Transverse colon (tissue), 4 donors: ENCODE results near the gene ST6GALNAC5. TPM values are rescaled to one million over a fixed set of nuclear protein-coding genes. Genes with fewer than 3 reads are reported as not detected.

Experiments
- DNase-seq: peaks from one replicate; pipeline ENCODE4 v3.0.0-alpha.2; 2019
- H3K27ac ChIP-seq, 4 donors: fragments of 200-600 bp; sonication (generic); 2 replicates each; pipeline ENCODE4 v1.5.1; 2016 to 2018; ENCODE audit warnings: inconsistent platforms in 4 of 4
- H3K27me3 ChIP-seq: fragments of 200-600 bp; sonication (generic); 2 replicates; pipeline ENCODE4 v1.5.1; 2017; ENCODE audit warnings: inconsistent platforms
- H3K36me3 ChIP-seq, 4 donors: fragments of 200-600 bp; sonication (generic); 2 replicates each; pipeline ENCODE4 v1.5.1; 2017 to 2019; ENCODE audit warnings: inconsistent platforms in 4 of 4
- H3K4me1 ChIP-seq, 4 donors: fragments of 200-600 bp; sonication (generic); 2 replicates each; pipeline ENCODE4 v1.5.1; 2017 to 2020; ENCODE audit warnings: inconsistent platforms in 4 of 4
- H3K4me3 ChIP-seq, 4 donors: fragments of 200-600 bp; sonication (generic); 1 replicate in 1 of 4; 2 replicates in 3 of 4; pipeline versions ENCODE4 v1.5.1 to v1.6.1; 2017 to 2019; ENCODE audit warnings: inconsistent platforms in 4 of 4
- H3K9me3 ChIP-seq, 2 donors: fragments of 200-600 bp; sonication (generic); 2 replicates each; pipeline ENCODE4 v1.5.1; 2017 to 2019; ENCODE audit warnings: inconsistent platforms in 2 of 2
- CTCF ChIP-seq, 5 experiments: fragments of 200-600 bp in 3 of 5; fragments of 450-650 bp in 2 of 5; sonication (generic) in 3 of 5; IDR thresholded peaks; 1 replicate in 2 of 5; 2 replicates in 3 of 5; pipeline ENCODE4 v1.5.1; 2016 to 2017; ENCODE audit warnings: antibody characterized with exemption in 5 of 5, inconsistent platforms in 3 of 5, mild to moderate bottlenecking in 2 of 5, moderate library complexity in 1 of 5
- EP300 ChIP-seq: sonication (generic); formaldehyde crosslinking; IDR thresholded peaks from one replicate; pipeline ENCODE4 v1.6.1; 2017; ENCODE audit warnings: antibody characterized with exemption, low read depth
- POLR2A ChIP-seq: fragments of 450-650 bp; IDR thresholded peaks from one replicate; pipeline ENCODE4 v1.6.1; 2016; ENCODE audit warnings: antibody characterized with exemption, mild to moderate bottlenecking, moderate library complexity
- POLR2AphosphoS5 ChIP-seq, 3 donors: sonication (generic); formaldehyde crosslinking; IDR thresholded peaks; one replicate each; pipeline ENCODE4 v1.6.1; 2016; ENCODE audit warnings: antibody characterized with exemption in 3 of 3
- WGBS, 2 donors: methylation state at CpG; one replicate each; pipeline ENCODE4 v1.1.5; 2018; ENCODE audit warnings: low coverage in 1 of 2; 5-methylcytosine and 5-hydroxymethylcytosine counted together
- in situ Hi-C, 4 donors: fragments of 200-750 bp; cut with MboI; loops; one replicate each; pipeline versions ENCODE4 v1.15.0 to v1.15.1; 2017; ENCODE audit warnings: low sequenced_read_pairs in 3 of 4, low pct_ligation_motif_present in 1 of 4, low pct_unique_long_range_greater_than_20kb in 1 of 4
- intact Hi-C: fragments of 100-400 bp; cut with DNase I; formaldehyde crosslinking; loops from one replicate; pipeline ENCODE4 v1.15.1; 2023; ENCODE audit warnings: low total_unique reads
- total RNA-seq, 4 donors: library from RNA; depleted of rRNA; stranded (reverse); fragments of >200 nt; gene quantifications; one replicate each; pipeline ENCODE4 v1.1.0, GENCODE V29; 2016

The ST6GALNAC5 gene
- total RNA-seq, 4 donors from 2014 or later: 0.80 to 12.3 (median 1.9) TPM

DNA sequence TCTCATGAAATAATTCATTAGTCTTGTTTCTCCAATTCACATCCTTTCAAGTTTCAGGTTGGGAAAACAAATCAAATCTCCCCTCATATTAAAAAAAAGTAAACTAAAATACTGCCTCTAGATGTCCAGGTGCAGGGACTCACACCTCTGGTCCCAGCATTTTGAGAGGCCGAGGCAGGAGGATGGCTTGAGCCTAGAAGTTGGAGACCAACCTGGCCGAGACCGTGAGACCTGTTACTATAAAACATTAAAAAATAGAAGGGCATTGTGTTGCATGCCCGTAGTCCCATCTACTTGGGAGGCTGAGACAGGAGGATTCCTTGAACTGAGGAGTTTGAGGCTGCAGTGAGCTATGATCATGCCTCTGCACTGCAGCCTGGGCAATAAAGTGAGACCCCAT, 61.9 kb downstream of the ST6GALNAC5 start:
- no peak for DNase-seq
- in situ Hi-C loops (no loop called here), intact Hi-C loops (no loop called here)
- Histone ChIP-seq H3K36me3 (no peaks in the 10 kb centered on the region), H3K4me3 (no peak overlapping the region), H3K9me3 (peaks cover 0 to 2% of the 10 kb centered on the region in 2 donors), H3K27ac (no peak overlapping the region), H3K4me1 (no peaks in the 10 kb centered on the region), H3K27me3 (no peaks in the 10 kb centered on the region)
- TF ChIP-seq EP300 (no peak), POLR2A (no peak), CTCF (IDR thresholded peaks at IDR 0.05) (no peak), POLR2AphosphoS5 (IDR thresholded peaks at IDR 0.05) (no peak)
- 86 to 92% methylated on average over 4 of the region's 4 CpGs for WGBS, 2 donors

GRCh38 chr1:76933847-76934815, 66.9 kb downstream of the ST6GALNAC5 start:
- H3K27ac ChIP-seq: no peak overlapping the region
- in situ Hi-C loops (no loop called here), intact Hi-C loops (no loop called here)
- no peaks in the 10 kb centered on the region for H3K4me1 ChIP-seq
- H3K9me3 ChIP-seq: peaks cover 0 to 2% of the 10 kb centered on the region in 2 donors
- H3K4me3 ChIP-seq: no peak overlapping the region
- DNase-seq: no peak
- WGBS, 2 donors: 68 to 71% methylated on average over 6 of the region's 6 CpGs
- TF ChIP-seq CTCF (IDR thresholded peaks at IDR 0.05): no peak
- no peak for TF ChIP-seq EP300
- TF ChIP-seq POLR2AphosphoS5 (IDR thresholded peaks at IDR 0.05): no peak
- TF ChIP-seq POLR2A: no peak
- no peaks in the 10 kb centered on the region for H3K27me3 ChIP-seq
- no peaks in the 10 kb centered on the region for H3K36me3 ChIP-seq

- in situ Hi-C loops: no loop called here
These were observed 71.0 kb downstream of the ST6GALNAC5 start for GRCh38 chr1:76938304-76938703.

More at GRCh38 chr1:76938304-76938703, 71.0 kb downstream of the ST6GALNAC5 start:
- H3K4me3 ChIP-seq: no peak overlapping the region
- no peak overlapping the region for H3K27ac ChIP-seq
- TF ChIP-seq POLR2A: no peak
- no peak for TF ChIP-seq CTCF (IDR thresholded peaks at IDR 0.05)
- TF ChIP-seq EP300: no peak
- TF ChIP-seq POLR2AphosphoS5 (IDR thresholded peaks at IDR 0.05): no peak
- H3K9me3 ChIP-seq: no peaks in the 10 kb centered on the region
- WGBS, 2 donors: 64 to 65% methylated on average over 2 of the region's 2 CpGs
- intact Hi-C loops: no loop called here
- no peaks in the 10 kb centered on the region for H3K36me3 ChIP-seq
- H3K27me3 ChIP-seq: no peaks in the 10 kb centered on the region
- H3K4me1 ChIP-seq: no peaks in the 10 kb centered on the region
- DNase-seq: no peak
